ENCODE results near the gene PPP4R3A.
"Not testable (repeated sequence)": the region's sequence is repeated elsewhere in the genome, so short reads cannot be mapped to it uniquely, and the experiment has no call there.

The PPP4R3A gene

GRCh38 chr14:91436266-91436665, 73.8 kb downstream of the PPP4R3A start:
- DNase-seq: not testable (repeated sequence)

DNA sequence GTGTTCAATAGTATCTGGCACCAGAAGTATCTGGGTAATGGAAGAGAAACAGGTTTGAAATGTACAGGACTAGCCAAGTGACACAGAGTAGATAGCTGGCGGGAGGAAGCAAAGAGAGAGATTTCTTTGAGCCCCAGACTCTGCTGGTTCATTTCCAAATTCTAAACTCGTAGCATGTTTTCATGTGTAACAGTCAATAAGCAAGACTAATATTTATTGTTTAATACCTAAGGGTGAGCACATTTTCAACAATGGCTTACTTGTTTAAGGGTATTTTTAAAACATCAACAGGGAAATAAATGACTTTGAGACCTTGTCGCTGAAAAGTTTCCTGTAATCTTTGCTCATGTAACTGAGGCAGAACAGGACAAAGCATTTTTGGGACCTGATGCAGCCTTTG, 80.7 kb downstream of the PPP4R3A start:
- DNase-seq: no peak

DNA sequence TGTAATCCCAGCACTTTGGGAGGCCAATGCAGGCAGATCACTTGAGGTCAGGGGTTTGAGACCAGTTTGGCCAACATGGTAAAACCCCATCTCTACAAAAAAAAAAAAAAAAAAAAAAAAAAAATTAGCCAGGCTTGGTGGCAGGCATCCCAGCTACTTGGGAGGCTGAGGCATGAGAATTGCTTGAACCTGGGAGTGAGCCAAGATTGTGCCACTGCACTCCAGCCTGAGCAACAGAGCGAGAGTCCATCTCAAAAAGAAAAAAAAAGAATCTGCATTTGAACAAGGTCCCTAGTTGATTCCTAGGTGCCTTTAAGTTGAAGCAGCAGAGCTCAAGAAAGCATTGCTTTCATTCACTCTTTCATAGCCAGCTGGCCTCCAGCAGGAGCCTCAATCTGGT, 81.2 kb downstream of the PPP4R3A start:
- not testable (repeated sequence) for DNase-seq

GRCh38 chr14:91425531-91425944, 84.6 kb downstream of the PPP4R3A start:
- not testable (repeated sequence) for DNase-seq

GRCh38 chr14:91424813-91425530, 85.1 kb downstream of the PPP4R3A start:
- no peak for DNase-seq

- no peak for DNase-seq
Observed at GRCh38 chr14:91420686-91421085, 89.4 kb downstream of the PPP4R3A start.

GRCh38 chr14:91419451-91419850, 90.7 kb downstream of the PPP4R3A start:
- DNase-seq: no peak

DNA sequence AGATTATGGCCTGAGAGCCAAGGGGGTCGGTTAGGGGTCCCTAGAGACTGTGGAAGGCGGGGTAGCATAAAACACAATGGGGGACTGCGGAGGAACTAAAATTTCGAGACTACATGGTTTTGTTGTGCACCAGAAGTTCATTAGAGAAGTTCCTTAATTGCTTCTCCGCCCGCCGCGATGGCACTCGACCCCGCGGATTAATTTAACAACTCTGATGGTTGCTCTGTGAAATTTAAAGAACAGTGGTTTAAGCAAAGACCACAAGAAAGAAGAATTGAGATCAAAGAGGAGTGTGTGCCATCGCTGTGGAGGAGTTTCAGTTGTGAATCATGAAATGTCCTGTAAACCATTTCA, 91.1 kb downstream of the PPP4R3A start:
- no peak for DNase-seq

DNA sequence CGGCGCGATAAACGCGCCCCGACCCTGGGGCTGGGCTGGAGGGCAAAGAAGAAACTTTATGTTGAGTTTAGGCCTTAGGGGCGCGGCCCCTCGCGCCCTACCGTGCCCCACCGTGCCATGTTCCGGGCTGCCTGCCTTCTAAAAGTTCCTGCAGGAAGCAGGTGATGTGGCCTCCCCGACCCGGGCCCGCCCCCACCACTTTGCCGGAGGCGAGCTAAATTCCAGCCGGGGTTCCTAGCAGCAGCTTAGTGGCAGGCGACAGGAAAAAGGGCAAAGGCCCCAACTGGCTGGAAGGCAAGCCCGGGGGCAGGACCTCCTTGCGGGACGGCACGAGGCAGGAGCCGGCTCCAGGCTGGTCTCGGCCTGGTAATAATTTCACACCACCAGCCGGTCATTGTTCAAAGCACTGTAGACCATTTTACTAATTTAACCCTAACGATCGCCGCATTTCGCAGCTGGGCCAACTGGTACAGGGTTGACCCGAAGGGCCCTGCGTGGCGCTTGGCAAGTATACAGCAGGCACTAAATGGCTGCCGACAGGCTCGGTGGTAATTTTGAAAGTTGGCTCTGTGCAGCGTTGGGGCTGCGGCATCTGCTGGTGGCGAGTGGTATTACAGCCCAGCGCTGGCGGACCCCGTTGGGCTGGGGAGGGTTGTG, 91.6 kb downstream of the PPP4R3A start:
- peak; percentile 76 for DNase-seq

DNA sequence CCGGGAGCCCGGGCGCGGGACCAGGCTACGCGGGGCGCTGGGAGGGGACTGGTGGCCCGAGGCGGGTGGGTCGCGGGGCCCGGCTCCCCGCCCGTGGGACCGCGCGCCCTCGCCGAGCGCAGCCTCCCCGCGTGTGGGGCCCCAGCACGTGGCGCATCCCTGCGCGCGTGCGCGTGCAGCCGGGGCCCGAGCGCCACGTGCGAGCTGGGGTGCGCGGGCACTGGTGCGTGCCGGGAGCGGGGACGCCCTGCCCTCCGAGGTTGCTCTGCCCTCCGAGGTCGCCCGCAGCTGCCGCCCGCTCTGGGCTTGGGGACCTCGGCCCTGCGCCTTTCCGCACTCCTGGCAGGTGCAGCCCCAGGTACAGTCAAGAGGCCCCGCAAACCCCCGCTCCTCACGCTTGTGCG, 92.1 kb downstream of the PPP4R3A start:
- DNase-seq: no peak

DNA sequence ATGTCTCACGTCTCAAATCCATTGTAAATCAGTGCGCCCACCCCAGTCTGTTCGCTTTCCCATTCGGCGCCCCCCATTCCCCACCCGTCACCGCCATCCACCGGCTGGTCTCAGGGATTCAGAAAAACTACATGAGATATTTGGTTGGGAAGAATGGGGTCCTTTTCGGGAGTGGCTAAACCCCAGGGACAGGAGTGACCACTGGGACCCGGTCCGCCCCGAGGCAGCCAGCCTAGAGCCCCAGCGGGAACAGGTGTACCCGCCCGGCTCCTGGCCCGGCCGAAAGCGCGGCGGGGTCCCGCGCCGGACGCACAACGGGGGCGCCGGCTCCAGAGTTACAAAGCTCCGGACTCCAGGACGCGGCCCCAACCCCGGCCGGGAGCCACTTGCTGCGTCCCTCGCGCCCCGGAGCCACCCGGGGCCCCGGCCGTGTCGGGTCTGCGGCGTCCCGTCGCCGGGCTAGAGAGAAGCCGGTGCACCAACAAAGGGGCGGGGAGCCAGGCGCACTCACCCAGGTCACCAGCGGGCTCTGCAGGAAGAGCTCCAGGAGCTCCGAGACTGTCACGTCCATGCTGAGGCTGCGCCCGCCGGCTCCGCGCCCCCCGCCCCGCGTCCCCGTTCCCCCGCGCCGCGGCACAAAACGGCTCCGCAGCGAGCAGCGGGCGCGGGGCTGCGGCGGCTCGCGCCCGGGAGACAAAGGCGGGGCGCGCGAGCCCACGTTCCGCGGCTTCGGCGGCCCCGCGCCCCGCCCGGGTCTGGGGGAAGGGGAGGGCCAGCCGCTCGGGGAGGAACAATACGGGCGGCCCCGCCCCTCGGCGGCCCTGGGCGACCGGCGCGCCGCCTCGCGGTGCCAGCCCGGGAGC, 92.8 kb downstream of the PPP4R3A start, which contains the start of gene CCDC88C:
Gene CCDC88C (minus strand): TSS at position 701 of the 863 bp plus-strand sequence. CDS start 130 bp downstream, at position 571.
- DNase-seq: peak; percentile 70

- DNase-seq: no peak
Observed at GRCh38 chr14:91416744-91417119, 93.4 kb downstream of the PPP4R3A start.

GRCh38 chr14:91415794-91416743, 94.0 kb downstream of the PPP4R3A start:
- DNase-seq: no peak

- DNase-seq: no peak
Observed at GRCh38 chr14:91414475-91414833, 95.7 kb downstream of the PPP4R3A start.

GRCh38 chr14:91413547-91414474, 96.3 kb downstream of the PPP4R3A start:
- no peak for DNase-seq

GRCh38 chr14:91412939-91413338, 97.2 kb downstream of the PPP4R3A start:
- DNase-seq: no peak

DNA sequence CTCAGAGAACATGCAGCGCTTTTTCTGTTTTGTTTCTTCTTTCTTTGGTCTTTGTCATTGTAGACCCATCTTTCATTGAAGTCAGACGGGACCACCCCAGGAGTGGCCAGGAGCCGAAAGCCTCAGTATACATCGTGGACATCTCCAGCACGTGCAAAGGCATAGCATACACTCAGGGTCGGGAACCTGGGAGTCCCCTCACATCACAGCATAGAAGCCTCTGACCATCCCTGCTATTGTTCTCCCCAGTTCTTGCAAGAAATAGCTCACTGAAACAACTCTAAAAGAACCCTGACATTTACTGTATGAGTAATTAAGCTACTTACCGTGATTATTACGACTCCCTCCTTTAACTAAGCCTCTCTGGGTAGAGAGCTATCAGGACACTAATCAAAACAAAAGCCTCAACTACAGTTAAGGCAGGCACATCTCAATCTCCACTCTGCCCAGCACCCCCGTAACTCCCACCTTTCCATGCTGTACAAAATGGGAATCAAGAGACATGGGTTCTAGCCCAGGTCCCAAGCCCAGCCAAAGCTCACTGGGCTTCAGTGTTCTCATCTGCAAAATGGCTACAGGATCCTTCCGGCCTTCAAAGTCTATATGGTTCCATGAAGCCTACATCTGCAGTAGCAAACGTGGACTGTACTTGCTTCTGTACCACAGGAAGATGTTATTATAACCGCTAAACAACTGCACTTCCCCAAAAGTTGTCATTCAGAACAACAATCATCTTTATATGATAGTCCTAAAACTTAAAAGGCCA, 99.2 kb downstream of the PPP4R3A start:
- no peak for DNase-seq

GRCh38 chr14:91409928-91410718, 100.0 kb downstream of the PPP4R3A start:
- no peak for DNase-seq

- not testable (repeated sequence) for DNase-seq
Observed at GRCh38 chr14:91409240-91409639, 100.9 kb downstream of the PPP4R3A start.
